GM18909 (cell line): Measurements from ENCODE around the gene PNLIPRP1.

Source experiments
- ATAC-seq: cut with Tn5 transposase; IDR thresholded peaks from one replicate; pipeline ENCODE4 v1.9.1; 2021; ENCODE audit warnings: mild to moderate bottlenecking; ENCODE audit not compliant: unreplicated experiment, poor library complexity

The PNLIPRP1 gene

GRCh38 chr10:116590590-116591444 is at the start of gene PNLIPRP1:
TSS of gene PNLIPRP1 (plus strand) at chr10:116590959. CDS start at chr10:116591130, 171 bp downstream.
- ATAC-seq, result no peak

- no peak for ATAC-seq
Measured at GRCh38 chr10:116542007-116542677, 48.6 kb upstream of the PNLIPRP1 start.

- ATAC-seq, result no peak
Measured at GRCh38 chr10:116545122-116545521, 45.6 kb upstream of the PNLIPRP1 start.

- no peak for ATAC-seq
Measured at GRCh38 chr10:116545756-116546155, 45.0 kb upstream of the PNLIPRP1 start, which contains the start of gene PNLIP. TSS of gene PNLIP (plus strand) at chr10:116545931. CDS start at chr10:116546093, 162 bp downstream.

GRCh38 chr10:116548301-116548700 is 42.5 kb upstream of the PNLIPRP1 start:
- no peak for ATAC-seq

- no peak for ATAC-seq
Measured at GRCh38 chr10:116553378-116553980, 37.3 kb upstream of the PNLIPRP1 start.

GRCh38 chr10:116554628-116555027 is 36.1 kb upstream of the PNLIPRP1 start:
- no peak for ATAC-seq

GRCh38 chr10:116555880-116556279 is 34.9 kb upstream of the PNLIPRP1 start:
- ATAC-seq, result no peak

GRCh38 chr10:116557305-116557880 is 33.4 kb upstream of the PNLIPRP1 start:
- no peak for ATAC-seq

GRCh38 chr10:116565534-116565933 is 25.2 kb upstream of the PNLIPRP1 start:
- ATAC-seq, result no peak

GRCh38 chr10:116566932-116567331 is 23.8 kb upstream of the PNLIPRP1 start:
- no peak for ATAC-seq

GRCh38 chr10:116567335-116567734 is 23.4 kb upstream of the PNLIPRP1 start:
- ATAC-seq, result no peak

- no peak for ATAC-seq
Measured at GRCh38 chr10:116574797-116575196, 16.0 kb upstream of the PNLIPRP1 start.

- no peak for ATAC-seq
Measured at GRCh38 chr10:116587878-116588591, 2.7 kb upstream of the PNLIPRP1 start.

GRCh38 chr10:116588995-116589394 is 1.8 kb upstream of the PNLIPRP1 start:
- no peak for ATAC-seq

- ATAC-seq, result no peak
Measured at GRCh38 chr10:116589926-116590325, 833 bp upstream of the PNLIPRP1 start.

- ATAC-seq, result no peak
Measured at GRCh38 chr10:116593139-116593740, 2.5 kb downstream of the PNLIPRP1 start.

GRCh38 chr10:116594525-116595035 is 3.8 kb downstream of the PNLIPRP1 start:
- ATAC-seq, result no peak

- ATAC-seq, result no peak
Measured at GRCh38 chr10:116596062-116596461, 5.3 kb downstream of the PNLIPRP1 start.
